Measurements from ENCODE around the gene UMAD1.

- TF ChIP-seq CTCF (IDR thresholded peaks at IDR 0.05): peak; percentile 41
- TF ChIP-seq ZFX (IDR thresholded peaks at IDR 0.05; ENCODE audit: borderline replicate concordance): no peak
Observed at GRCh38 chr7:7662527-7662926, 22.0 kb downstream of the UMAD1 start.

Measured in 22Rv1 (cell line).